ENCODE data around the gene PARD3. TPM values are rescaled to one million over a fixed set of nuclear protein-coding genes. Genes with fewer than 3 reads are reported as not detected.

Gene PARD3
- total RNA-seq, 1 experiment from 2014 or later, result 154 TPM

- POLR2A ChIA-PET (ENCODE audit: unreplicated experiment), result no interaction called here
- no peak overlapping the region for H2AFZ ChIP-seq (ENCODE audit: low read length)
- peaks cover 21% of the 10 kb centered on the region for H3K36me3 ChIP-seq (ENCODE audit: low read depth, low read length)
- H3K9me2 ChIP-seq (replicated peaks; ENCODE audit: low read length), result no peaks in the 10 kb centered on the region
- H3K9me3 ChIP-seq (ENCODE audit: low read length), result no peaks in the 10 kb centered on the region
- no peaks in the 10 kb centered on the region for H3K4me1 ChIP-seq (ENCODE audit: insufficient read depth, low read length)
- no peaks in the 10 kb centered on the region for H3K79me2 ChIP-seq (ENCODE audit: low read length)
- H3K4me2 ChIP-seq (ENCODE audit: low read length), result no peak overlapping the region
- H3F3A ChIP-seq (ENCODE audit: low read length, unreplicated experiment), result no peaks in the 10 kb centered on the region
- no peak overlapping the region for H3K4me3 ChIP-seq (ENCODE audit: low read length)
- DNase-seq (no peak), ATAC-seq (no peak)
- no peak overlapping the region for H3K27ac ChIP-seq (ENCODE audit: low read length)
- no peak overlapping the region for H3K9ac ChIP-seq (ENCODE audit: low read length)
- no peak for TF ChIP-seq CTCF (conservative IDR thresholded peaks at IDR 0.05; ENCODE audit: low read depth, low read length)
- TF ChIP-seq EZH2 (IDR thresholded peaks at IDR 0.05; ENCODE audit: low read length, unreplicated experiment), result no peak
- no peak for TF ChIP-seq EZH2phosphoT487 (IDR thresholded peaks at IDR 0.05; ENCODE audit: borderline replicate concordance, low read length)
- no peaks in the 10 kb centered on the region for H4K20me1 ChIP-seq (ENCODE audit: low read length)
- no TSS peak for BruUV-seq (replicated peaks)
- intact Hi-C loops (cut with micrococcal nuclease), result no loop called here
- CTCF ChIA-PET, result interaction anchor here (1.0 kb wide), 1 partner anchor 144 kb away, joined by 3 read pairs; no protein-coding TSS in a partner anchor
- H3K27me3 ChIP-seq (ENCODE audit: low read length), result no peaks in the 10 kb centered on the region
Observed at GRCh38 chr10:34384372-34384771, 430.7 kb downstream of the PARD3 start.

DNA sequence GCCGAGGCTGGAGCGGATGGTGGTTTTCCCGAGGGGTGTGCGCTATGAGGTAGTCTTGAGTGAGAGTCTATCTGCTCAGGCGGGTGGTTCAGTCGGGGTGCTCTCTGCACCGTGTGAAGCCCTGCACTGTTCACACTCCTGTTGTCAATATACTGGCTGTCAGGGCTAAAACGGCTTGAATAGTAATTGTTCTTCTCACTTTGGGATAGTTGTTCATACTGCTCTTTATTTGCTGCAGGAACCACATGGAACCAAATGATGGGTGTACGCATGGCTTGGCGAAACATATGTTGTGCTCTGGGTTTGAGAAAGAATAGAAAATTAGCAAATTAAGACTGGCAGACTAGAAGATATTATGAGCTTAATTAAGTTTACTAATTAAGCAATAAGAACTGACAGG lies 432.5 kb downstream of the PARD3 start:
- H4K20me1 ChIP-seq (ENCODE audit: low read length), result no peaks in the 10 kb centered on the region
- H3K9me2 ChIP-seq (replicated peaks; ENCODE audit: low read length), result no peaks in the 10 kb centered on the region
- POLR2A ChIA-PET (ENCODE audit: unreplicated experiment), result interaction anchor here (0.6 to 0.7 kb wide), 3 partner anchors 11 to 1894 kb away, joined by 3 to 4 read pairs (median 3); no protein-coding TSS in a partner anchor
- no peaks in the 10 kb centered on the region for H3K79me2 ChIP-seq (ENCODE audit: low read length)
- ATAC-seq (no peak), DNase-seq (no peak)
- H3K9ac ChIP-seq (ENCODE audit: low read length), result no peak overlapping the region
- CTCF ChIA-PET, result no interaction called here
- H3K4me2 ChIP-seq (ENCODE audit: low read length), result no peak overlapping the region
- H3K9me3 ChIP-seq (ENCODE audit: low read length), result no peaks in the 10 kb centered on the region
- no peak overlapping the region for H3K27ac ChIP-seq (ENCODE audit: low read length)
- TF ChIP-seq CTCF (conservative IDR thresholded peaks at IDR 0.05; ENCODE audit: low read depth, low read length), result no peak
- TF ChIP-seq EZH2phosphoT487 (IDR thresholded peaks at IDR 0.05; ENCODE audit: borderline replicate concordance, low read length), result no peak
- no peak for TF ChIP-seq EZH2 (IDR thresholded peaks at IDR 0.05; ENCODE audit: low read length, unreplicated experiment)
- H3K27me3 ChIP-seq (ENCODE audit: low read length), result no peaks in the 10 kb centered on the region
- H2AFZ ChIP-seq (ENCODE audit: low read length), result no peak overlapping the region
- intact Hi-C loops (cut with micrococcal nuclease), result no loop called here
- BruUV-seq (replicated peaks), result no TSS peak
- H3K36me3 ChIP-seq (ENCODE audit: low read depth, low read length), result peaks cover 21% of the 10 kb centered on the region
- H3F3A ChIP-seq (ENCODE audit: low read length, unreplicated experiment), result no peaks in the 10 kb centered on the region
- no peaks in the 10 kb centered on the region for H3K4me1 ChIP-seq (ENCODE audit: insufficient read depth, low read length)
- H3K4me3 ChIP-seq (ENCODE audit: low read length), result no peak overlapping the region

- Histone ChIP-seq H4K20me1 (ENCODE audit: low read length) (no peaks in the 10 kb centered on the region), H3K9me3 (ENCODE audit: low read length) (no peaks in the 10 kb centered on the region), H3K27me3 (ENCODE audit: low read length) (no peaks in the 10 kb centered on the region), H3K4me3 (ENCODE audit: low read length) (no peak overlapping the region), H3K4me1 (ENCODE audit: insufficient read depth, low read length) (no peaks in the 10 kb centered on the region), H3K36me3 (ENCODE audit: low read depth, low read length) (peaks cover 24% of the 10 kb centered on the region), H3K9me2 (replicated peaks; ENCODE audit: low read length) (no peaks in the 10 kb centered on the region), H2AFZ (ENCODE audit: low read length) (no peak overlapping the region), H3K9ac (ENCODE audit: low read length) (no peak overlapping the region), H3K79me2 (ENCODE audit: low read length) (no peaks in the 10 kb centered on the region), H3K27ac (ENCODE audit: low read length) (no peak overlapping the region), H3K4me2 (ENCODE audit: low read length) (no peak overlapping the region), H3F3A (ENCODE audit: low read length, unreplicated experiment) (no peaks in the 10 kb centered on the region)
- DNase-seq, result no peak
- no peak for ATAC-seq
- TF ChIP-seq EZH2 (IDR thresholded peaks at IDR 0.05; ENCODE audit: low read length, unreplicated experiment), result no peak
- TF ChIP-seq EZH2phosphoT487 (IDR thresholded peaks at IDR 0.05; ENCODE audit: borderline replicate concordance, low read length), result no peak
- no peak for TF ChIP-seq CTCF (conservative IDR thresholded peaks at IDR 0.05; ENCODE audit: low read depth, low read length)
- no TSS peak for BruUV-seq (replicated peaks)
- CTCF ChIA-PET, result no interaction called here
- POLR2A ChIA-PET (ENCODE audit: unreplicated experiment), result interaction anchor here (0.7 kb wide), 1 partner anchor 1903 kb away, joined by 4 read pairs; no protein-coding TSS in a partner anchor
- intact Hi-C loops (cut with micrococcal nuclease), result no loop called here
Observed at GRCh38 chr10:34380856-34381255, 434.2 kb downstream of the PARD3 start.
